DMS53 treated with DMSO at 0.1 percent for 48 hours (cell line): ENCODE data around the gene ENTPD1.
"Not testable (repeated sequence)": the region's sequence is repeated elsewhere in the genome, so short reads cannot be mapped to it uniquely, and the experiment has no call there.

Experiments
- DNase-seq: peaks from one replicate; lab custom pipeline; 2025; ENCODE audit not compliant: unreplicated experiment; lab: John Stamatoyannopoulos, UW

ENTPD1 gene

DNA sequence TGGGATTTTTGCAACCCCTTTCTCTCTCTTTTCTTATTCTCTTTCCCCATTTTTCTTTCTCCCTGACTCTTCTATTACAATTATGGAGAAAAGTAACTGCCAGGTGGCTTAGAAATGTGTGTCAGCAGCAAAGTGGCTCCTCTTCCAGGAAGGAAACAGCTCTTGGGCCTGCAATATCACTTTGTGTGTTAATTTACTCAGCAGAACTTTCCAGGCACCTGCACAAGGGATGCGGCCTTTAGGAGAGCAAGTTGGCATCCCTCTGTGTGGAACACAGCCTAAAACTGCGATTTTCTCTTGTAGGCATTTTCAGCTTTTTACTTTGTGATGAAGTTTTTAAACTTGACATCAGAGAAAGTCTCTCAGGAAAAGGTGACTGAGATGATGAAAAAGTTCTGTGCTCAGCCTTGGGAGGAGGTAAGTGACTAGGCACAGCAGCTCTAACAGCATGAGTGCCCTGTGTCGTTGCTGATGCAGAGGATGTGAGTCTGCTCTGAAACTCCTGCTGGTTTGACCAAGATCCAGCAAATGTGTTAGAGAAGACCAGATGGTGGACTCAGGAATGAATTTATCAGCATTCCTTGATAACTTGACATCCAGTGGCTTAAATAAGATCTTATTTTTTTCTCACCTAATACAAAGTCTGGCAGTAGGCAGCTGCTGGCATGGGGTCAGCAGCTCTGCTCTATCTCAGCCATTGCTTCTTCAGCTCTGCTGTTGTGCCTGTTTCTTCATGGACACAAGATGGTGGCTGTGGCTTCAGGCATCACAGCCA, 104.4 kb downstream of the ENTPD1 start:
- no peak for DNase-seq

DNA sequence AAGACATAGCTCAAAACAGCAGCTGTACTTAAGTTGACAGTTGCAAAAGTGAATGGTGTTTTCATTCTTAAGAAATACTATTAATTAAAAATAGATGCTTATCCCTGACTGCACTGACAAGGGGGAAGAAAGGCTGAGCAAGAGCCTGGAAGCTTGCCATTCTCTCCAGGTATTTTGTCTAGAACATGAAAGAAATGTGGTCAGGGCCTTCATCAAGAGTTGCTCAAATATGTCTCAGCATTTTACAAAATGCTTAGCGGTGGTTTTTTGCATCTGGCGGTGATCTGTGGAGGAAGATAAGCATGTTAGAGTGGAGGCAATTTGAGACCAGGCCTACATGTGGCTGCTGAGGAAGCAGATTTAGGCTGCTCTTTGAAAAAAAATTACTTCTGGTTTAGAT, 105.4 kb downstream of the ENTPD1 start:
- no peak for DNase-seq

DNA sequence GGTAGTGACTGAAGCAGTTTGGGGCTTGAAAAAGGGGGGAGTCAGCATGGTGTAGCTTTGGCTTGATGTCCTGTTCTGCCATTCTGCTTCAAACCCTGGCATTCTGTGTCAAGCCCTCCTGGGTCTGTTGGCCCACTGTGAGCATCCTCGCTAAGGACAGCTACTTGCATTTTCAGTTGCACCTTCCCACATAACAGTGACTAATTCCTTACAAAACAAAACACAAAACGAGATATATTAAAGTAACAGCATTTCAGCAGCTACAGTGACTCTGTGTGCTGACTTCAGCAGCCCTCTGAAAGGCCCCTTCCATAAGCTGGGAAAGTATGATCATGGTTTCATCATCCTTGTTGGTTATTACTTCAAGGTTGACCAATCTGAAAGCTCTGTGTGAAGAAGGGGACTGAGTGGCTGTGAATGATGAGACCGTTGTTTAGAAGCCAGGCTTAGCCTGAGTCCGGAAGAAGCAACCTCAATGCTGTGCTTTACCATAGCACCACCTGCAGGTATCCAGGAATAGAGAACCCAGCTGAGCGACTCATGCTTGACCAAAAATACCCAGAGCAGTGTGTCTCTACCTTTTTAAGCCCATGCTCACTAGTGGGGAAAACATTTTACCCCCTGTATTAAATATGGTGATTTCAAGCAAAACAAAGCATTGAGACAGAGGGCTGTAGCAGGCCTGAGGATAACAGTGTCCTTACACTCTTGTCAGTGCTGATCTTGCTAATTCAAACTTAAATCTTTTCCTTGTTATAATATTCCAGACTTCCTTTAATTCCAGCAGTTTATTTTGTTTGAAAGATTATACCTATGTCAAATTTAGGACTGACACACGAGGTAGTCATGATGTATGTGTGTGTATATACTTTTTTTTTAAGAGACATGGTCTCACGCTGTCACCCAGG, 109.2 kb downstream of the ENTPD1 start:
- peak; percentile 56 for DNase-seq

DNA sequence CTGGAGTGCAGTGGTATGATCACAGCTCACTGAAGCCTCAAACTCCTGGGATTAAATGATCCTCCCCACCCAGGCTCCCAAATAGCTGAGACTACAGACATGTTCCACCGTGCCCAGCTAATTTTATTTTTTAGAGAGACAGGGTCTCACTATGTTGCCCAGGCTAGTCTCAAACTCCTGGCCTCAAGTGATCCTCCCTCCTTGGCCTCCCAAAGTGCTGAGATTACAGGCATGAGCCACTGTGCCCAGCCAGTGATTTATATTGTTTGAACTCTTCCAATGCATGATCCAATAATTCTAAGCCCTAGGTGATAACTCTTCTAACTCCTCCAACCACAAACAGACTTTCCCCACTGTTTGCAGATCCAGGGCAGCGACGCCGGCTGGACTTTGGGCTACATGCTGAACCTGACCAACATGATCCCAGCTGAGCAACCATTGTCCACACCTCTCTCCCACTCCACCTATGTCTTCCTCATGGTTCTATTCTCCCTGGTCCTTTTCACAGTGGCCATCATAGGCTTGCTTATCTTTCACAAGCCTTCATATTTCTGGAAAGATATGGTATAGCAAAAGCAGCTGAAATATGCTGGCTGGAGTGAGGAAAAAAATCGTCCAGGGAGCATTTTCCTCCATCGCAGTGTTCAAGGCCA, 110.0 kb downstream of the ENTPD1 start:
- no peak for DNase-seq

DNA sequence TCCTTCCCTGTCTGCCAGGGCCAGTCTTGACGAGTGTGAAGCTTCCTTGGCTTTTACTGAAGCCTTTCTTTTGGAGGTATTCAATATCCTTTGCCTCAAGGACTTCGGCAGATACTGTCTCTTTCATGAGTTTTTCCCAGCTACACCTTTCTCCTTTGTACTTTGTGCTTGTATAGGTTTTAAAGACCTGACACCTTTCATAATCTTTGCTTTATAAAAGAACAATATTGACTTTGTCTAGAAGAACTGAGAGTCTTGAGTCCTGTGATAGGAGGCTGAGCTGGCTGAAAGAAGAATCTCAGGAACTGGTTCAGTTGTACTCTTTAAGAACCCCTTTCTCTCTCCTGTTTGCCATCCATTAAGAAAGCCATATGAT, 110.5 kb downstream of the ENTPD1 start:
- DNase-seq = no peak

DNA sequence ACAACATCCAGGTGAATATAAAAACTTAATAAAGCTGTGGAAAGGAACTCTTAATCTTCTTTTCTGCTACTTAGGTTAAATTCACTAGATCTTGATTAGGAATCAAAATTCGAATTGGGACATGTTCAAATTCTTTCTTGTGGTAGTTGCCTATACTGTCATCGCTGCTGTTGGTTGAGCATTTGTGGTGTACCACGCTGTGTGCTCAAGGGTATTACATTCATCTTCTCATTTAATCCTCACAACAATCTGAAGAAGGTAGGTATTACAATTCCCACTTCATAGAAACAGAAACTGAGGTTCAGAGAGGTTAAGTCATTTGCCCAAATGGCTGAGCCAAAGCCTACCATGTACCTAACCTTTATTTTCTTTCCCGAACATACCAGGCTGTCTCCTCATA, 111.9 kb downstream of the ENTPD1 start:
- no peak for DNase-seq

DNA sequence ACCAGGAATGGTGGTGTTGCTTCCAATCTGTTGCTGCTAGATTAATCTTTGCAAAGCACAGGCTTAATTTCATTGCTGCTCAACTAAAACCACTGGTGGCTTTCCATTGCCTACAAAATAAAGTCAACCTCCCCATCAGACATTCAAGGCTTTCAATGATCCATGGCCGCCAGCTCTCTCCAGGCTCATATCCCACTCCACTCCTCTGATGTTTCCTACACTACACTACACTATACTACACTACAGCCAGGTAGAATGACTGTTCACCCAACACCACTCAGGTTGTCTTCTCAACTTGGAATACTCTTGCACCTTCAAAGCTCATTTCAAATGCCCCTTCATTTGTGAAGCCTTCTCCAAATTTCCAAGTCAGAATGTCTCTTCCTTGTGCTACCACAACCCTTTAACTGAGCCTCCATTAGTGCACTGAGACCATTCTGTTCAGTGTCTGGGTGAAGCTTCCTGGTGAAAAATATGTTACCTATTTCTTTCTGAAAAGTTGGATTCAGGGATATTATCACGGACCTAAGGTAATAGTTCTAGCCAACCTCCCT, 116.3 kb downstream of the ENTPD1 start:
- no peak for DNase-seq

DNA sequence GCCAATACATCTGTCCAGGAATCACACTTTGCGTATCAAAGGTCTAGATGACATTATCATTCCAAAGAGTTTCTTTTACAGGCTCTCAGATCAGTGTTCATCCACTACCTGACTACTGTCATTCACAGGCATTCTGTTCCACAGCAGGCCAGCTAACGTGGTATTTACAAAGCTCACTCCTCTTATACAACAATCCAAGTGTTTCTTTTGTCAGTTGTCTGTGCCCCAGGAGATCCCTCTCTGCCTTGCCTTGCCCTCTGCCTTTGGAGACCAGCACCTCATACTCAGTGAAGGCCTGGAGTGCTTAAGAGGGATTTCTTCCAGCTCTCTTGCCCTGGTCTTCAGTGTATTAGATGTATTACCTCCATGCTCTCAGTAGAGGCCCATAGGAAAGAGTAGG, 117.2 kb downstream of the ENTPD1 start:
- DNase-seq = no peak

DNA sequence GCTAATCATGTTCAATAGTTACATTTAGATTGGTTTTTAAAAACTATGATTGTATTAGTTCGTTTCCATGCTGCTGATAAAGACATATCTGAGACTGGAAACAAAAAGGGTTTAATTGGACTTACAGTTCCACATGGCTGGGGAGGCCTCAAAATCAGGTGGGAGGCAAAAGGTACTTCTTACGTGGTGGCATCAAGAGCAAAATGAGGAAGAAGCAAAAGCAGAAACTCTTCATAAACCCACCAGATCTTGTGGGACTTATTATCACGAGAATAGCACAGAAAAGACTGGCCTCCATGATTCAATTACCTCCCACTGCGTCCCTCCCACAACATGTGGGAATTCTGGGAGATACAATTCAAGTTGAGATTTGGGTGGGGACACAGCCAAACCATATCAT, 117.7 kb downstream of the ENTPD1 start:
- DNase-seq = no peak

DNA sequence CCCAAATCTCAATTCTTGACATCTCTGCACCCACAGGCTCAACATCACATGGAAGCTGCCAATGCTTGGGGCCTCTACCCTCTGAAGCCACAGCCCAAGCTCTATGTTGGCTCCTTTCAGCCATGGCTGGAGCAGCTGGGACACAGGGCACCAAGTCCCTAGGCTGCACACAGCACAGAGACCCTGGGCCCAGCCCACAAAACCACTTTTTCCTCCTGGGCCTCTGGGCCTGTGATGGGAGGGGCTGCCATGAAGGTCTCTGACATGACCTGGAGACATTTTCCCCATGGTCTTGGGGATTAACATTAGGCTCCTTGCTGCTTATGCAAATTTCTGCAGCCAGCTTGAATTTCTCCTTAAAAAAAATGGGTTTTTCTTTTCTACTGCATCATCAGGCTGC, 118.8 kb downstream of the ENTPD1 start:
- DNase-seq = not testable (repeated sequence)

DNA sequence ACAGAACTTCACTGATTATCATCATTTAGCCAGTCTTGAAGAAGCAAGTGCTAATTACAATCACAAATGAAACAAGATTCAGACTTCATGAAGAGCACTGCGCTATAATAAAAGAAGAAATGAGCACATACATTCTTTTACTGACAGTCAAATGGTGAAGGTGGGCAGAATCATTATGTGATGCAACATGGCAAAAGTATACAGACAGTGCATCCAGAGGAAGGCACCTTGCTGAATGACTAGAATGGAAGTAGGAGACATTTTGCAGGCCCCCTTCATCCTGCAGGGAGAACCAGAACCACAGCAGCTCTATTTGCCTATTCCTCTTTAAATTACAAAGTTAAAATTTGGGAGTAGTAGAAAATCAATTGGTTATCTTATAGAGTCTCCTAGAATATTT, 120.8 kb downstream of the ENTPD1 start:
- DNase-seq = no peak

DNA sequence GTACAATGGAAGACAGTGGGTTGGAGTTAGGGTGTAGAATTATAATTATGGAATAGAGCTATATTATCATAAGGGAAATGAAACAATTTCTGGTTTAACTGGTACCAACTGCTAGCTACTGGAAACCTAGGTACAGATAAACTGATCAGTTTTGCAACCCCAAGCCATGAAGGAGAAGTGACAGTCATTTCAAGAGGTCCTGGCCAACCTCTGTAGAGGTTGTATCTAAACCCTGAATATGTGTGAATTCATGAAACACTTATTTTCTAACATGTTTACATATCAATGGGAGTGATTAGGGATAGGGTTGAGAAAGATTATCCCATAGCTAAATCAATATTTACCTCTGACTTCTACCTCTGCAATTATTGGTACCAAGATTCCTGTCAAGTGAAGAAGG, 121.9 kb downstream of the ENTPD1 start:
- no peak for DNase-seq

DNA sequence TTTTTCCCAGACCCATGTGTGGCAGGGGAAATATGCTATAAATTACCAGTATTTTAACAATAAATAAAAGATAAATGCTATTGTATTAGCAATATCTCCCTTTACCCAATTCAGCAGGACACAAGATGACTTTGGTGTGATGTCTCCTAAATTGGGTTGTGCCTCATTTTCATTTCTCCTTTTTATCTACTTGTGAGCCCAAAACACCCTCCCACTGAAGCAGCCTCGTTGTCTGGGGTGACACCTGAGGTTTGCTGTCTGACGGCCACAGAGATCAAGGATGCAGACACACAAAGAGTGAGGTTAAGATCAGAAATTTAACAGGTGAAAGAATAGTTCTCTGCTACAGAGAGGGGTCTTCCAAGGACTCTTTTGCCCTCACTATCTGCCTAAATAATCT, 124.7 kb downstream of the ENTPD1 start:
- DNase-seq = no peak

DNA sequence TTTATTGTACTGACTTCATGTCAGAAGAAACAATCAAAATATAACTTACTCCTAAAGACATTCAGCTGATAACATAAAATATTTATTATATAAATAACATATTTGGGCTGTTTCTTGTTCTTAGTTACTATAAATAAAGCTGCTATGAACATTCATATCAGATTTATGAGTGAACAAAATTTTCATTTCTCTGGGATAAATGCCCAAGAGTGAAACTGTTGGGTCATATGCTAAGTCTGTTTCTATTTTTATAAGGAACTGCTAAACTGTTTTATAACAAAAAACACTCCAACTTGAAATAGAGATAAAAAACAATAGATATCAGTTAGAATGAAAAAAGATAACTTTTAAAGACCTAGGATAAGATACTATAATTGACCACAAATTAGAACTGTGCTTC, 125.4 kb downstream of the ENTPD1 start:
- no peak for DNase-seq

DNA sequence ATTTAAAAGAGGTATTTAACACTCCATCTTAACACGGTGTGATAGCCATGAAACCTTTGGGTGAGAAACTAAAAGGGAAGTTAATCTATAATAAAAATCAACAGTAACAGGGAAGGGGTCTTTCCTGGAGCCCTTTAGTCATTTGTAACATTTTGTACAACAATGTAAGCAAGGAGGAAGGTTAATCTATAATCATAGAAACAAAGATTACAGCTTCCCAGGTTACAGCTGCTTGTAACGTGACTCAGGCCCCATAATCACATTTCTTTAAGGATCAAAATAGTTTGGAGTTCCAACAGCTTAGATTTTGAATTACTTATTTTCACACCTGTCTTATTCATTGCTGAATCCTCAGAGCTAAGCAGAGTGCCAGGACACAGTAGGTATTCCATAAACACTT, 133.9 kb downstream of the ENTPD1 start:
- DNase-seq = no peak

DNA sequence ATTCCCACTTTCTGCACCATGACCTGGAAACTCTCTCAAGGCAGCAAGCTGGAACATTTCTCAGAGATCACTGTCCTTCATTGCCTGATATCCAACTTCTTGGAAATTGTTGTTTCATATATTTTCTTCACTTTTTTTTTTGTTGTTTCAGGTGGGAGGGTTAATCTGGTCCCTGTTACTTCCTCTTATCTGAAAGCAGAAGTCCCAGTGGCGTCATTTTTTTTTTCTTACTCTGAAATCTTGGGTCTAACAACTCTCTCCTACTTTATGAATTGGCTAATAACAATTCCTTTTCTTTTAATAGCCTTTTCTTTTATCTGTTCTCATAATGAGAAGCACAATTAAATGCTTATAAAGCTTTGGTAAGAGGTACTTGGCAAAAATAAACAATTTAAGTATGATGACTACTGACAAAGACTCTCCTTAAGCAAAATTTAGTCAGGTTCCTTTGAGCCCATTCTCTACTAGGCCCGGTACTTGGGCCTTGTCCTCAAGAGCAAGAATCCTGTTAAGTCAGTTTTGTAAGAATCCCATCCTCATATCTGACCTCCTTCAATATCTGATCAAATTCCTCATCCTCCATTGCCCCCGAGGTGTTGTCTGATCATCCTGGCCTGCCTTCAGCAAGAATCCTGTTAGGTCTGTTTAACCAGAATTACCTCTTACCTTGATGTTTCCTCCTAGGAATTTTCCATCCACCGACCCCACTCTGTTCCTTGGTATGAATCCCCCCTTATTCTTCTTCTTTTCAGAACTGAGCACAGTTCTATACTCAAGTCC, 140.3 kb downstream of the ENTPD1 start:
- DNase-seq = no peak

DNA sequence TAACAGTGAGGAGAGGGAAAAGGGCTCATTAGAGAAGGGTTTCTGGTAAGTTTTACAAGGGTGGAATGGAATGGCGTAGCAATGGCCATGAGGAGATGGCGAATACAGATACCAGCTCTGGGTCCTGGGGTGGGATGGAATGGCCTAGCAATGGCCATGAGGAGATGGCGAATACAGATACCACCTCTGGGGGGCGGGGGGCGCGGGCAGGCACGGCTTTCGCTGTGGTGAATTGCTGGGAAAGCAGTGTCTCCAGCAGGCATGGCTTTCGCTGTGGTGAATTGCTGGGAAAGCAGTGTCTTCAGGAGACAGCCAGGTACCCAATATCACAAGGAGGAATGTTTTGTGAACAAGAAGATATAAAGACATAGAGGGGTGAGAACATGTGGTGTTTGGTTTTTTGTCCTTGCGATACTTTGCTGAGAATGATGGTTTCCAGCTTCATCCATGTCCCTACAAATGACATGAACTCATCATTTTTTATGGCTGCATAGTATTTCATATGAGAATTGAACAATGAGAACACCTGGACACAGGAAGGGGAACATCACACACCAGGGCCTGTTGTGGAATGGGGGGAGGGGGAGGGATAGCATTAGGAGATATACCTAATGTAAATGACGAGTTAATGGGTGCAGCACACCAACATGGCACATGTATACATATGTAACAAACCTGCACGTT, 150.1 kb downstream of the ENTPD1 start:
- DNase-seq = not testable (repeated sequence)

DNA sequence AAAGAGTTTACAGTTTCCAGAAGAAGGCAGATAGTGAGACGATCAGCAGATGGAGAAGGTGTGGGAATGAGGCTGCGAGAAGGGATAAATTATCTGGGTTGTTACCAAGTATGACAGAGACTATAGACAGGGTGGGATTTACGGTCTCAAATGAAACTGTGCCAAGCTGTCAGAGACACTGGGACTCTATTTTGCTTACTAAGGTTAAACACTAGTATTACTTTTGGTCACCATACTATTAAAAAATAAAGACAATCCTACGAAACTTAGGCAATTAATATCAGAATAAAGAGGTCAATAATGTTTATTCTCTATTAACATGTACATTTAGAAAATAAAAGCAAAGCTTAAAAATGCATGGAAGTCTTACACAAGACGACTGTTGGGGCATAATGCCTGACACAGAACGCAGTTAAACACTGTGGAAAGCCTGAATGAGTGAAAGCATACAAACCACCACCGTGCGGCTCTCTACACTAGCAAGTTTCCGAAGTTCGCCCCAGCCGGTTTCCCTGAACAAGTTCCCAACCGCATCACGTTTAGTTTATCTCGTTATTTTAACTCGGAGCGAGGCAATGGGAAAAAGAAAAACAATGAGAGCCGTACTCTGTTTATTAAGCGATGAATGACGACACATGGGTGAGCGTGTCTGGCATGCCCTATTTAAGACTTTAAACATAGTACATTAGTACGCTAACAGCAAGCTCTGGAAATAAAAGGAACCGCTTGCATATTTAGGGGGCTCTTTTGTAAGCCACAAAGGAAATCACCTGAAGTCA, 150.9 kb downstream of the ENTPD1 start:
- peak; percentile 62 for DNase-seq

DNA sequence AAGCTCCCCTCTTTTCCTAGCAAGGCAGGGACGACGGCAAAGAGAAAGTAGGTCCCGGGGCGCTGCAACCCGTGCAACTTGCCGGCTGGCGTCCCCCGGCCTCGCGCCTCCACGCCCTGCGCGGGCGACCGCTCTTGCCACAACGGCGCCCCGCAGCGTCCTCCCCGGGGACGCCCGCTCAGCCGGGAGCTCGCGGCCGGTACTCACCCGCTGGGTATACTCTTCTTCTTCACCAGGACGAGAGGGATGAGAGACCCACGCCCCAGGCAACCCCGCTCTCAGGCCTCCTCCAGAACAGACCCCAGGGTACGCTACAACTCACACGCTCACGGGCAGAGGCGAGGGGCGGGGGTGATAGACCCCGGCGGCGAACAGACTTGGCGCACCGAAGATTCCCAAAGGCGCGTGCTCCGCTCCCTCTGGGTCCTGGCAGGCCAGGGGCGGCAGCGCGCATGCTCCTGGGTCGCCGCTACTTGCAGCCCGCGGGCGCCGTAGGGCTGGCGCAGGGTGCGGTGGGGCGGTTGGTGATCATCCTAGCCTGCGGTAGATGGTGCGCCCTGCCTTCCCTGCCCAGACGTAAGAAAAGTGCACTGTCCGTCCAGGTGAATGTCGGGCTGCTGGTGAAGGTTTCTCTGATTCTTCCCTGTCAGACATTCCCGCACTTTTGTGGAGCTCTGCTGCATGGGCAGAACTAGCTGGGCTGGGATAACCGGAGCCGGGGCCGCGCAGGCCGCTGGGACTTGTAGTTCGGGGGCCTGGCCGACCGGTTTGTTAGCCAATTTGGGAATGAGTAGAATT, 151.7 kb downstream of the ENTPD1 start, which contains the start of gene CC2D2B:
Gene CC2D2B (plus strand): TSS at position 520 of the 798 bp plus-strand sequence. CDS start 3,349 bp downstream, outside the sequence.
- DNase-seq = peak; percentile 79
